ENCODE results near the gene MUC22.
"Not testable (repeated sequence)": the region's sequence is repeated elsewhere in the genome, so short reads cannot be mapped to it uniquely, and the experiment has no call there.

The MUC22 gene

GRCh38 chr6:31010393-31011060 lies at the start of gene MUC22:
Gene MUC22, plus strand, starts transcription at chr6:31010474. Its CDS starts 233 bp downstream, at chr6:31010707.
- DNase-seq (ENCODE audit: low read depth) = peak; percentile 54

- peak; percentile 25 for DNase-seq (ENCODE audit: low read depth)
Observed at GRCh38 chr6:30960907-30961673, 49.2 kb upstream of the MUC22 start.

- no peak for DNase-seq (ENCODE audit: low read depth)
Observed at GRCh38 chr6:30962716-30963115, 47.6 kb upstream of the MUC22 start.

GRCh38 chr6:30963641-30964040 lies 46.6 kb upstream of the MUC22 start:
- DNase-seq (ENCODE audit: low read depth) = peak; percentile 26

- DNase-seq (ENCODE audit: low read depth) = no peak
Observed at GRCh38 chr6:30964075-30964474, 46.2 kb upstream of the MUC22 start.

GRCh38 chr6:30965140-30965601 lies 45.1 kb upstream of the MUC22 start:
- DNase-seq (ENCODE audit: low read depth) = no peak

- no peak for DNase-seq (ENCODE audit: low read depth)
Observed at GRCh38 chr6:30966154-30966553, 44.1 kb upstream of the MUC22 start.

GRCh38 chr6:30969171-30969570 lies 41.1 kb upstream of the MUC22 start:
- DNase-seq (ENCODE audit: low read depth) = not testable (repeated sequence)

- DNase-seq (ENCODE audit: low read depth) = no peak
Observed at GRCh38 chr6:30970946-30971345, 39.3 kb upstream of the MUC22 start.

GRCh38 chr6:30972816-30973215 lies 37.5 kb upstream of the MUC22 start:
- DNase-seq (ENCODE audit: low read depth) = no peak

- DNase-seq (ENCODE audit: low read depth) = no peak
Observed at GRCh38 chr6:30974490-30975252, 35.6 kb upstream of the MUC22 start.

GRCh38 chr6:30979141-30979540 lies 31.1 kb upstream of the MUC22 start:
- DNase-seq (ENCODE audit: low read depth) = no peak

GRCh38 chr6:30979690-30980089 lies 30.6 kb upstream of the MUC22 start:
- DNase-seq (ENCODE audit: low read depth) = no peak

- DNase-seq (ENCODE audit: low read depth) = peak; percentile 89
Observed at GRCh38 chr6:30981942-30982772, 28.1 kb upstream of the MUC22 start.

- no peak for DNase-seq (ENCODE audit: low read depth)
Observed at GRCh38 chr6:30983439-30983838, 26.8 kb upstream of the MUC22 start, which contains the start of gene MUC21. Gene MUC21, plus strand, starts transcription at chr6:30983718. Its CDS starts 241 bp downstream, at chr6:30983959.

- no peak for DNase-seq (ENCODE audit: low read depth)
Observed at GRCh38 chr6:30985490-30985889, 24.8 kb upstream of the MUC22 start.

GRCh38 chr6:30987304-30987703 lies 23.0 kb upstream of the MUC22 start:
- DNase-seq (ENCODE audit: low read depth) = no peak

GRCh38 chr6:30988209-30988825 lies 22.0 kb upstream of the MUC22 start:
- DNase-seq (ENCODE audit: low read depth) = no peak

- peak; percentile 22 for DNase-seq (ENCODE audit: low read depth)
Observed at GRCh38 chr6:30990422-30991086, 19.7 kb upstream of the MUC22 start.

- no peak for DNase-seq (ENCODE audit: low read depth)
Observed at GRCh38 chr6:30991891-30992290, 18.4 kb upstream of the MUC22 start.

GRCh38 chr6:30997301-30997700 lies 13.0 kb upstream of the MUC22 start:
- no peak for DNase-seq (ENCODE audit: low read depth)
